HEK293 (cell line): ENCODE results near the gene OR1F1.
A peak's percentile ranks its signal among the peaks of the same experiment; 100 is the strongest.

Experiments used
- CTCF ChIA-PET: fragments of 350-600 bp; formaldehyde crosslinking; extraction: SDS; loops from one replicate; lab custom pipeline; 2021; ENCODE audit warnings: antibody characterized with exemption; lab: Yijun Ruan, JAX
- POLR2A ChIA-PET: fragments of 300-600 bp; formaldehyde crosslinking; extraction: SDS; loops from one replicate; lab custom pipeline; 2020; ENCODE audit warnings: antibody characterized with exemption, inconsistent platforms; lab: Yijun Ruan, JAX
- H3K27ac ChIP-seq: fragments of 200-500 bp; sonication (Bioruptor generic); 2 replicates; pipeline ENCODE4 v1.5.1; 2014; ENCODE audit warnings: low read depth, low read length, control low read depth, inconsistent platforms; ENCODE audit errors: extremely low read depth
- H3K36me3 ChIP-seq, 2 experiments: fragments of 200-500 bp in 1 of 2; sonication (Bioruptor generic) in 1 of 2; 1 replicate in 1 of 2; 2 replicates in 1 of 2; pipeline ENCODE4 v1.5.1; 2014 to 2017; ENCODE audit warnings: inconsistent platforms in 2 of 2, low read length in 2 of 2; ENCODE audit not compliant: control insufficient read depth in 2 of 2, insufficient read depth in 1 of 2
- H3K4me1 ChIP-seq: fragments of 200-500 bp; sonication (Bioruptor generic); 2 replicates; pipeline ENCODE4 v1.5.1; 2014; ENCODE audit warnings: mild to moderate bottlenecking, low read length, inconsistent platforms; ENCODE audit not compliant: control insufficient read depth, insufficient read depth
- H3K4me3 ChIP-seq: 2 replicates; pipeline ENCODE4 v1.5.1; 2011; ENCODE audit warnings: low read depth, mild to moderate bottlenecking, control low read depth, low read length, moderate library complexity
- H3K9me3 ChIP-seq: fragments of 200-500 bp; sonication (Bioruptor generic); 2 replicates; pipeline ENCODE4 v1.5.1; 2014; ENCODE audit warnings: low read depth, low read length, inconsistent platforms; ENCODE audit not compliant: control insufficient read depth, insufficient read depth
- GLIS1 ChIP-seq: fragments of 450-650 bp; formaldehyde crosslinking; IDR thresholded peaks from 2 replicates; pipeline ENCODE4 v1.5.1; 2016; ENCODE audit warnings: missing biosample characterization, missing genetic modification characterization
- PBX3 ChIP-seq: sonication (generic); formaldehyde crosslinking; IDR thresholded peaks from 2 replicates; pipeline ENCODE4 v1.8.1; 2022; ENCODE audit warnings: mild to moderate bottlenecking, moderate library complexity, missing genetic modification reagents
- SP3 ChIP-seq: fragments of 450-650 bp; formaldehyde crosslinking; IDR thresholded peaks from 2 replicates; pipeline ENCODE4 v1.5.1; 2016; ENCODE audit warnings: missing biosample characterization, missing genetic modification characterization
- YY1 ChIP-seq: fragments of 450-650 bp; formaldehyde crosslinking; IDR thresholded peaks from 2 replicates; pipeline ENCODE4 v1.5.1; 2018; ENCODE audit warnings: missing biosample characterization, missing genetic modification characterization
- ZFP69B ChIP-seq: fragments of 450-650 bp; formaldehyde crosslinking; IDR thresholded peaks from 2 replicates; pipeline ENCODE4 v1.5.1; 2016; ENCODE audit warnings: missing biosample characterization, missing genetic modification characterization
- ZNF146 ChIP-seq: fragments of 450-650 bp; formaldehyde crosslinking; IDR thresholded peaks from 2 replicates; pipeline ENCODE4 v1.5.1; 2016; ENCODE audit warnings: missing biosample characterization, missing genetic modification characterization
- ZNF335 ChIP-seq: fragments of 450-650 bp; formaldehyde crosslinking; conservative IDR thresholded peaks from 2 replicates; pipeline ENCODE4 v1.5.1; 2016; ENCODE audit warnings: missing biosample characterization, missing genetic modification characterization
- ZNF341 ChIP-seq: fragments of 450-650 bp; formaldehyde crosslinking; IDR thresholded peaks from 2 replicates; pipeline ENCODE4; 2016; ENCODE audit warnings: low read depth, missing biosample characterization, missing genetic modification characterization
- ZNF473 ChIP-seq: fragments of 450-650 bp; formaldehyde crosslinking; IDR thresholded peaks from 2 replicates; pipeline ENCODE4 v1.5.1; 2017; ENCODE audit warnings: missing biosample characterization, missing genetic modification characterization
- ZNF518A ChIP-seq: fragments of 450-650 bp; formaldehyde crosslinking; conservative IDR thresholded peaks from 2 replicates; pipeline ENCODE4 v1.5.1; 2016; ENCODE audit warnings: low read depth, missing biosample characterization, missing genetic modification characterization
- ZNF544 ChIP-seq: fragments of 450-650 bp; formaldehyde crosslinking; IDR thresholded peaks from 2 replicates; pipeline ENCODE4 v1.5.0; 2017; ENCODE audit warnings: missing biosample characterization, missing genetic modification characterization
- ZNF558 ChIP-seq: fragments of 450-650 bp; formaldehyde crosslinking; IDR thresholded peaks from 2 replicates; pipeline ENCODE4 v1.5.1; 2016; ENCODE audit warnings: missing biosample characterization, missing genetic modification characterization
- ZNF560 ChIP-seq: fragments of 450-650 bp; formaldehyde crosslinking; IDR thresholded peaks from 2 replicates; pipeline ENCODE4 v1.5.1; 2017; ENCODE audit warnings: missing biosample characterization, missing genetic modification characterization, borderline replicate concordance
- ZNF677 ChIP-seq: fragments of 450-650 bp; IDR thresholded peaks from 2 replicates; pipeline ENCODE4 v1.5.0; 2018; ENCODE audit warnings: missing biosample characterization, mild to moderate bottlenecking, missing genetic modification characterization, moderate library complexity
- ZNF76 ChIP-seq: fragments of 450-650 bp; formaldehyde crosslinking; IDR thresholded peaks from 2 replicates; pipeline ENCODE4; 2016; ENCODE audit warnings: low read depth, missing biosample characterization, missing genetic modification characterization, borderline replicate concordance
- ZNF837 ChIP-seq: fragments of 450-650 bp; formaldehyde crosslinking; IDR thresholded peaks from 2 replicates; pipeline ENCODE4 v1.5.1; 2016; ENCODE audit warnings: missing biosample characterization, missing genetic modification characterization
- TF ChIP-seq, protein P1 (sequence below): fragments of 450-650 bp; formaldehyde crosslinking; IDR thresholded peaks from 2 replicates; pipeline ENCODE4 v1.5.1; 2016; ENCODE audit warnings: missing biosample characterization, missing genetic modification characterization

Gene OR1F1

DNA sequence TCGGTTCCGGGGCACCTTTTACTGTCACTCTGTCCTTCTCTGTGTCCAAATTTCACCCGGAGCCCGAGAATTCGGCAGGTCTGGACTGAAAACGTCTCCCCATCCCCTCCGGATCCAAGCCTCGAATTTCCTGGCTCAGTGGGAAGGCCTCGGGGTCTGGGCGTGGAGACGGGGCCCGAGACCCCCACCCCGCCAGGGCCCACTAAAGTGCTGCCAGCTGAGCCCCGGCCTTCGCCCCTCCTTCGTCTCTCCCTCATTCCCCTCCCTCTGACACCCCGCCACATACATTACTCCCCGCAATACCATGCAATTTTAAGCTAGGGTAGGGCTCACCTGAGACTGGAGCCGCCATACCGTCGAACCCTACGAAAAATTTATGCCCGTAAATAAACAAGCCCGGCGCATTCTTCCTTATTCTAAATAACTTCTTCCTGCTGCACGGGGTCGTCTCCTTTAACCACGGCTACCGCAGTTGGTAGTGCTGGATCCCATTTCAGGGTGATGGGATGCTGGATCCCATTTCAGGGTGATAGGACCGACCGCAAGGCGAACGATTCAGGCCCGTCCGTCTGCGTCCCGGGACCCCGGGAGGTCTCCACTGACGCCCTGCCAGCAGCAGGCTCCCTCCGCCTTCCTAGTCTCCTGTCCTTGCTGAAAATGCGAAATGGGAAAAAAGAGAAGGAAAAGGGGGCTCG lies 4.4 kb upstream of the OR1F1 start (continued):
- TF ChIP-seq, protein P1, sequence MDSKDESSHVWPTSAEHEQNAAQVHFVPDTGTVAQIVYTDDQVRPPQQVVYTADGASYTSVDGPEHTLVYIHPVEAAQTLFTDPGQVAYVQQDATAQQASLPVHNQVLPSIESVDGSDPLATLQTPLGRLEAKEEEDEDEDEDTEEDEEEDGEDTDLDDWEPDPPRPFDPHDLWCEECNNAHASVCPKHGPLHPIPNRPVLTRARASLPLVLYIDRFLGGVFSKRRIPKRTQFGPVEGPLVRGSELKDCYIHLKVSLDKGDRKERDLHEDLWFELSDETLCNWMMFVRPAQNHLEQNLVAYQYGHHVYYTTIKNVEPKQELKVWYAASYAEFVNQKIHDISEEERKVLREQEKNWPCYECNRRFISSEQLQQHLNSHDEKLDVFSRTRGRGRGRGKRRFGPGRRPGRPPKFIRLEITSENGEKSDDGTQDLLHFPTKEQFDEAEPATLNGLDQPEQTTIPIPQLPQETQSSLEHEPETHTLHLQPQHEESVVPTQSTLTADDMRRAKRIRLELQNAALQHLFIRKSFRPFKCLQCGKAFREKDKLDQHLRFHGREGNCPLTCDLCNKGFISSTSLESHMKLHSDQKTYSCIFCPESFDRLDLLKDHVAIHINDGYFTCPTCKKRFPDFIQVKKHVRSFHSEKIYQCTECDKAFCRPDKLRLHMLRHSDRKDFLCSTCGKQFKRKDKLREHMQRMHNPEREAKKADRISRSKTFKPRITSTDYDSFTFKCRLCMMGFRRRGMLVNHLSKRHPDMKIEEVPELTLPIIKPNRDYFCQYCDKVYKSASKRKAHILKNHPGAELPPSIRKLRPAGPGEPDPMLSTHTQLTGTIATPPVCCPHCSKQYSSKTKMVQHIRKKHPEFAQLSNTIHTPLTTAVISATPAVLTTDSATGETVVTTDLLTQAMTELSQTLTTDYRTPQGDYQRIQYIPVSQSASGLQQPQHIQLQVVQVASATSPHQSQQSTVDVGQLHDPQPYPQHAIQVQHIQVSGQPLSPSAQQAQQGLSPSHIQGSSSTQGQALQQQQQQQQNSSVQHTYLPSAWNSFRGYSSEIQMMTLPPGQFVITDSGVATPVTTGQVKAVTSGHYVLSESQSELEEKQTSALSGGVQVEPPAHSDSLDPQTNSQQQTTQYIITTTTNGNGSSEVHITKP (tag by site-specific recombination), result 0 out of 2 replicates have a peak, but pooled peaks have one; percentile 34
- TF ChIP-seq ZNF677 (tag by site-specific recombination), result peak; percentile 38; the same call in 1 of the 2 replicates
- peak; percentile 77 for TF ChIP-seq GLIS1 (tag by site-specific recombination)
- peak; percentile 27; the same call in 1 of the 2 replicates for TF ChIP-seq YY1 (tag by site-specific recombination)
- peak; percentile 85; the same call in 1 of the 2 replicates for TF ChIP-seq ZFP69B (tag by site-specific recombination)
- no peak for TF ChIP-seq ZNF560
- TF ChIP-seq ZNF558 (tag by site-specific recombination), result no peak
- peak; percentile 66 for TF ChIP-seq ZNF335 (tag by site-specific recombination)
- peak; percentile 22; the same call in 1 of the 2 replicates for TF ChIP-seq ZNF76
- no peak for TF ChIP-seq ZNF518A (tag by site-specific recombination)
- 0 out of 2 replicates have a peak, but pooled peaks have one; percentile 7 for TF ChIP-seq ZNF473 (tag by site-specific recombination)
- TF ChIP-seq ZNF837 (tag by site-specific recombination), result 0 out of 2 replicates have a peak, but pooled peaks have one; percentile 9
- no peak for TF ChIP-seq ZNF341 (tag by site-specific recombination)
- no peak for TF ChIP-seq ZNF544 (tag by site-specific recombination)
- TF ChIP-seq SP3 (tag by site-specific recombination), result peak; percentile 33

GRCh38 chr16:3186946-3187690 lies 886 bp upstream of the OR1F1 start:
- Histone ChIP-seq H3K4me1 (no peaks in the 10 kb centered on the region), H3K27ac (no peak overlapping the region), H3K36me3 (no peaks in the 10 kb centered on the region), H3K4me3 (no peak overlapping the region), H3K9me3 (no peaks in the 10 kb centered on the region)
- TF ChIP-seq PBX3, result no peak
- TF ChIP-seq ZNF146 (tag by site-specific recombination), result 0 out of 2 replicates have a peak, but pooled peaks have one; percentile 3
- POLR2A ChIA-PET, result interaction anchor here (0.6 to 2.8 kb wide), 7 partner anchors 15 to 1067 kb away, joined by 3 to 29 read pairs (median 4); partner anchors contain the start of genes NAA60 and ZNF597
- CTCF ChIA-PET, result interaction anchor here (1.0 kb wide), 2 partner anchors 16 to 128 kb away, joined by 4 to 5 read pairs; no protein-coding TSS in a partner anchor
